GM18951 (cell line): ENCODE data around the gene ATG12.
"Not testable (repeated sequence)": the region's sequence is repeated elsewhere in the genome, so short reads cannot be mapped to it uniquely, and the experiment has no call there.

Experiments used
- POLR2A ChIP-seq: IDR thresholded peaks from 4 replicates; pipeline ENCODE4 v1.6.1; 2011; ENCODE audit warnings: mild to moderate bottlenecking; ENCODE audit not compliant: insufficient read length, insufficient read depth; ENCODE audit errors: extremely low read depth
- in situ Hi-C: fragments of 300-500 bp; cut with MboI; formaldehyde crosslinking; loops from one replicate; pipeline ENCODE4 v1.12.0; 2022; ENCODE audit warnings: low sequenced_read_pairs, mixed read lengths, inconsistent platforms; ENCODE audit not compliant: unreplicated experiment

Gene ATG12

DNA sequence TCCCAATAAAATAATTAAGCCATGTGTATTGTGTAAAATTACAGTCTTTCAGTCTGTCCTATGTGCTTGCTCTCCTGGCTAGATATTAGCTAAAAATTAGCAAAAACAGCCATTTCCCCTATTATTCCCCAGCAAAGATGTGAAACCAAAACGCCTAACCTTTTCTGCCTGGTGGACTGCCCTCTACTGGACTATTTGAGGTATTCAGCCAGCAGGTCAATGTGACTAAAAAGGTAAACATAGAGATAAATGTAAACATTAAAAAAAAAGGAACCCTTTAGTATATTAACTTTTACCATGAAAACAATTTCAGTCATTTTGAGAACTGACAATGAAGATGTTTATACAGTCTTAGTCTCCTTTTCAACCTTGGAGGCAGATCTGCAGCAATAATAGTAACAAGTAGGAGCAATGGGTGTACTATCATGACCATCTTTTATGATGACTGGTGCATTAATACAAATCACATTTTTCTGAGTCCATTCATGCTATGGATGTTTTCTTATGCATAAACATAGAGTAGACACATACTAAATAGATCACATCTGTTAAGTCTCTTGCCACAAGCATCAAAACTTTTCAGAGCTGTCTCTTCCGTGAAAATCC is 10.1 kb downstream of the ATG12 start:
- in situ Hi-C loops, result loop anchor here (10.0 kb wide), 1 partner anchor 244 kb away; no protein-coding TSS in a partner anchor
- TF ChIP-seq POLR2A, result no peak

DNA sequence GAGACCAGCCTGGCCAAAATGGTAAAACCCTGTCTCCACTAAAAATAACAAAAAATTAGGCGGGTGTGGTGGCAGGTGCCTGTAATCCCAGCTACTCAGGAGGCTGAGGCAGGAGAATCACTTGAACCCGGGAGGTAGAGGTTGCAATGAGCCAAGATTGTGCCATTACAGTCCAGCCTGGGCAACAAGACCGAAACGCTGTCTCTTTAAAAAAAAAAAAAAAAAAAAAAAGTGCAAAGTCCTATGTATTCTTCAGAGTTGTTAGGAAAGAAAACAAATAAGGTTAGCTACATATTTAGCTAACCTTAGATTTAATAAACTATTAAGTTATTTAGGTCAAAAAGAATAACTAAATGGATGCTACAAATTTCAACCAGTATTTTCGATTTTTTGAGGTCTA is 11.5 kb downstream of the ATG12 start:
- no peak for TF ChIP-seq POLR2A
- in situ Hi-C loops, result loop anchor here (10.0 kb wide), 1 partner anchor 245 kb away; no protein-coding TSS in a partner anchor

DNA sequence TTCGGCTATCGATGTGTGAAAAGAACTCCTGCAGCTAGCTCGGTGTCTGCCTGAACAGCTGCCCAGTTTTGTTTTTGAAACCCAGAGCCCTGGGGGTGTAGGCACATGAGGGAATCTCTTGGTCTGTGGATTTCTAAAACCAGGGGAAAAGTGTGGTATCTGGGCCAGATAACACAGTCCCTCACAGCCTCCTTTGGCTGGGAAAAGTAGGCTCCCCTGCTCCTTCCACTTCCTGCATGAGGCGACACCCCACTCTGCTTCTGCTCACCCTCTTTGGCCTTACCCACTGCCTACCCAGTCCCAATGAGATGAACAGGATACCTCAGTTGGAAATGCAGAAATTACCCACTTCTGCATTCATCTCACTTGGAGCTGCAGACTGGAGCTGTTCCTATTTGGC is 15.4 kb downstream of the ATG12 start:
- in situ Hi-C loops, result no loop called here
- no peak for TF ChIP-seq POLR2A

- in situ Hi-C loops, result not testable (repeated sequence)
Measured at GRCh38 chr5:115824983-115825382, 16.4 kb downstream of the ATG12 start.

- in situ Hi-C loops, result no loop called here
- TF ChIP-seq POLR2A, result no peak
Measured at GRCh38 chr5:115820846-115821245, 20.5 kb downstream of the ATG12 start.

- in situ Hi-C loops, result no loop called here
- TF ChIP-seq POLR2A, result no peak
Measured at GRCh38 chr5:115818821-115819220, 22.5 kb downstream of the ATG12 start.

DNA sequence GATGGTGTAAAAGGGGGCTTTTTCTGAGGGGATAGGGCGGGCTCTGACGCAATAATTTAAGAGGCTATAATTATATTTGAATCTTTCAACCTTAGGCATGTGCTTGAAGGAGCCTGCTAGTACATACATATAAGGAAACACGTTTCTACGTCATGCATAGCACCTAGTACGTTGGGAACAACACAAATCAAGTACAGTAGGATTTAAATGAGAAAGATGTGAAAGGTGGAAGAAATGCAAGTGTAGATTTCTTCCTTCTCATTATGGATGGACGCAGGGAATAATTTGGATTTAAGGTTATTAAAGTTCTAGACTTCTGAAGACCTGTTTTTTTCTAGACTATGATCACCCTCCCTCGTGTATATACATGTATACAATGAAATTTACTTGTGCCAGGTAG is 24.0 kb downstream of the ATG12 start:
- in situ Hi-C loops, result no loop called here
- TF ChIP-seq POLR2A, result no peak

- no peak for TF ChIP-seq POLR2A
- in situ Hi-C loops, result no loop called here
Measured at GRCh38 chr5:115816226-115817081, 24.9 kb downstream of the ATG12 start, which contains the start of gene CDO1. Gene CDO1, minus strand, starts transcription at chr5:115816659. Its CDS starts 262 bp downstream, at chr5:115816397.

DNA sequence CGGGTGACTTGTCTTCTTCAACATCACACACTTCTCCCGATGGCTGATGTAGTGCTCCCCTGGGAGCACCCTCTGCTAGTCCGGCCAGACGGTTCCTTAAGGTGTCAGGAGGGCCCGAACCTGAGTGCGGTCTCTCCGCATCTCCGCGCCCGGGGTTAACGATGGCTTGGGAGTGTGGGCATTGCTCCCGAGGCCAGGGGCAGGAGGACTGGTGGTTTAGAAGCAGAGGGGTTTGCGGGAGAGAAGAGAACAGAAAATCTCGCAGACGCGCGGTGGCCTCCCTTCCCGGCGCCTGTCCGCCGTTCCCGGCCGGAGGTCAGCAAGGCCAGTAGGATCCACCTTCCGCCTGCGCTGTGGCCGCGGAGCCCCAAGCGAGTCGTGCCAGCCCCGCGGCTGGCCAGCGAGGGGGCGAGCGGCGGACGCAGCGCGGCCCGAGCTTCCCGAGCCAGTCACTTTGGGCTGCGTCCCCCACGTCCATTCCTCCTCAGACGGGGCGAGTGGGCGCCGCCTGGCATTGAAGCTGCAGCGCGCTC is 25.6 kb downstream of the ATG12 start:
- no peak for TF ChIP-seq POLR2A
- in situ Hi-C loops, result no loop called here

DNA sequence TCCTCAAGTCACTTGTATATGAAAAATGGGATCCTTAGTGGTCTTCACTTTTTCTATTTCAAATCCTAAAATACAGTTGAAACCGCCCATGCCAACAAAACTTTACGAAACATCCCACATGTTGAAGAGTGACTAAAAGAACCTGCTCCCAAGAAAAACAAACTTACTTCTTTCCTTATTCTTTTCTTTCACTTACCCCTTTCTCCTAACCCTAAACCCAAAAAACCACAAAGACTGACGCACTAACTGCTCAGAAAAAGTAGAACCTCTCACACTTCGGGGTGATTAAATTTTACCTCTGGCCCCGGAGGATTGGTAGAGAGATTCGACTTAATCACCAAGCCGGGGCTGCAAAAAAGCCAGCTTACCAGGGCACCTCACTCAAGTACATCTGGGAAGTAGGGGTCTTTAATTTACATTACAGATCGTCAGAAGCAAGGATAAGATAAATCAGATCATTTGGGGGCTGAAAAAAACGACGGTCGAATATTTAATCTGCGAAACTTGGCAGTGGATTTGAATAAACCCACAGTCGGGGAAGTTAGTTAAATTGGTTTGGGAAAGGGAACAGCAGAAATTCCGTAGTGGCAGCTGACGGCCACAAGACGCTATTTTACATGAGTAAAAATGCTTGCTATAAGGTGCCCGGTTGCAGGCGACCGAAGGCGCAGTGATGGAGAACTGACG is 26.2 kb downstream of the ATG12 start:
- TF ChIP-seq POLR2A, result no peak
- in situ Hi-C loops, result no loop called here

DNA sequence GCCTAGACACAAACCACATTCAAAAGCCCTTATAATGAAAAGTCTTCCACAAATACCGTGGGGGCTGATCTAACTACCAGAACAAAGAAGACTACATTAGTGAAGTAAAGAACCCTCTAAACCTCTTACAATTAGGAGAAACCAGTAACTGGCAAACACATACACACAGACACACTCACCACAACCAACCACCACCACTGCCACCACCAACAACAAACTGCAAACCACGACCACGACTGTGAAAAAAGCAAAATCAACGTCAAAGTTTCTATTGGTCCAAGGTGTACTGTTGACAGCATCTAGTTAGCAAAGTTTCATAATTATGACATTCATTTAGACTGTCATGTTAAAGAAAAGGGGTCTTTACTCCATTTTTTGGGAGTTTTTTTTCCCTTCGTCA is 27.6 kb downstream of the ATG12 start:
- no peak for TF ChIP-seq POLR2A
- in situ Hi-C loops, result no loop called here

- no peak for TF ChIP-seq POLR2A
- in situ Hi-C loops, result no loop called here
Measured at GRCh38 chr5:115812372-115812771, 29.0 kb downstream of the ATG12 start.

DNA sequence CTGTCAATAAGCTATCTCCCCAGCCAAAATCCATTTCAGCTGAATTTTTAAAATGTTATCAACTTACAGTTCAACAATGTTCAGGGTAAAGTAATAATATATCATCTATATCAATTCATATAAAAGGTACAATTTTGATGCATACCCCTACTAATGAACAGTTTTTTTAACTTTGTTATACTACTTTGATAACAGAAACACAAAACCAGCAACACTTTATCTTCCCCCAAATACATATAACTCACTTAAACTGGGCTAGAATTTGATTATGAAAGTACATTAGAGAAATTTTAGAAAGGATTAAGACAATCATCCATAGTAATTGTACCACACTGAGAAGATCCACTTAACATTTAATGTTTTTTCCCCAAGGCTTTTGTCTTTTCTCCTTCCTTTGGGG is 30.0 kb downstream of the ATG12 start:
- no peak for TF ChIP-seq POLR2A
- in situ Hi-C loops, result no loop called here
